ENCODE results near the gene COX4I1.

DNA sequence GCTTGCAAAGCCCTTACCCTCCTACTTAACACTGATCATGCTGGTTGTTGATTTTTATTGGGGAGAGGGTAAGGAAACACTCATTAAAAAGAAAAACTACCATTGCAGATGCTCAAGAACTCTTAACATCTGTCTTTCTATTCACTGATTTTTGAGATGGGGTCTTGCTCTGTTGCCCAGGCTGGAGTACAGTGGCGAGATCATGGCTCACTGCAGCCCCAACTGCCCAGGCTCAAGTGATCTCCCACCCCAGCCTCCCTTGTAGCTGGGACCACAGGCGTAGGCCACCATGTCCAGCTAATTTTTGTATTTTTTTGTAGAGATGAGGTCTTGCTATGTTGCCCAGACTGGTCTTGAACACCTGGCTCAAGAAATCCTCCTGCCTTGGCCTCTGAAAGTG, 14.7 kb upstream of the COX4I1 start:
- no peak for TF ChIP-seq POLR2AphosphoS5 (IDR thresholded peaks at IDR 0.05; ENCODE audit: low read depth, low read length)
- TF ChIP-seq, protein P1, sequence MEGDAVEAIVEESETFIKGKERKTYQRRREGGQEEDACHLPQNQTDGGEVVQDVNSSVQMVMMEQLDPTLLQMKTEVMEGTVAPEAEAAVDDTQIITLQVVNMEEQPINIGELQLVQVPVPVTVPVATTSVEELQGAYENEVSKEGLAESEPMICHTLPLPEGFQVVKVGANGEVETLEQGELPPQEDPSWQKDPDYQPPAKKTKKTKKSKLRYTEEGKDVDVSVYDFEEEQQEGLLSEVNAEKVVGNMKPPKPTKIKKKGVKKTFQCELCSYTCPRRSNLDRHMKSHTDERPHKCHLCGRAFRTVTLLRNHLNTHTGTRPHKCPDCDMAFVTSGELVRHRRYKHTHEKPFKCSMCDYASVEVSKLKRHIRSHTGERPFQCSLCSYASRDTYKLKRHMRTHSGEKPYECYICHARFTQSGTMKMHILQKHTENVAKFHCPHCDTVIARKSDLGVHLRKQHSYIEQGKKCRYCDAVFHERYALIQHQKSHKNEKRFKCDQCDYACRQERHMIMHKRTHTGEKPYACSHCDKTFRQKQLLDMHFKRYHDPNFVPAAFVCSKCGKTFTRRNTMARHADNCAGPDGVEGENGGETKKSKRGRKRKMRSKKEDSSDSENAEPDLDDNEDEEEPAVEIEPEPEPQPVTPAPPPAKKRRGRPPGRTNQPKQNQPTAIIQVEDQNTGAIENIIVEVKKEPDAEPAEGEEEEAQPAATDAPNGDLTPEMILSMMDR (IDR thresholded peaks at IDR 0.05) = no peak
- TF ChIP-seq SIN3A (IDR thresholded peaks at IDR 0.05; ENCODE audit: borderline replicate concordance, insufficient read depth, low read depth, low read length) = no peak
